Cardiac fibroblast (primary cell): ENCODE measurements around the gene KCTD2.
"Not testable (repeated sequence)": the region's sequence is repeated elsewhere in the genome, so short reads cannot be mapped to it uniquely, and the experiment has no call there.

Experiments
- DNase-seq, 2 donors: peaks; one replicate each; pipeline versions ENCODE4 v3.0.0 to v3.0.0-alpha.2; 2010; ENCODE audit warnings: low read depth in 2 of 2
- H3K4me3 ChIP-seq, 2 donors: replicated peaks in 1 of 2; 1 replicate in 1 of 2; 2 replicates in 1 of 2; pipeline ENCODE4 v1.5.1; 2011; ENCODE audit warnings: low read depth in 2 of 2, low read length in 2 of 2, mild to moderate bottlenecking in 2 of 2, moderate library complexity in 1 of 2
- CTCF ChIP-seq: IDR thresholded peaks from one replicate; pipeline ENCODE4 v1.5.1; 2011; ENCODE audit warnings: low read depth, mild to moderate bottlenecking, low read length, inconsistent platforms

KCTD2 gene

GRCh38 chr17:75020331-75021110, 26.5 kb upstream of the KCTD2 start:
- no peak for DNase-seq
- TF ChIP-seq CTCF = no peak
- H3K4me3 ChIP-seq = no peak overlapping the region

GRCh38 chr17:75024686-75025397, 22.2 kb upstream of the KCTD2 start:
- no peak for TF ChIP-seq CTCF
- DNase-seq = no peak
- no peak overlapping the region for H3K4me3 ChIP-seq

- not testable (repeated sequence) for H3K4me3 ChIP-seq, DNase-seq
These were observed 21.7 kb upstream of the KCTD2 start for GRCh38 chr17:75025398-75025734.

- H3K4me3 ChIP-seq, DNase-seq: not testable (repeated sequence)
These were observed 20.4 kb upstream of the KCTD2 start for GRCh38 chr17:75026650-75027049.

GRCh38 chr17:75030161-75030560, 16.9 kb upstream of the KCTD2 start:
- no peak for DNase-seq
- TF ChIP-seq CTCF = no peak
- no peak overlapping the region for H3K4me3 ChIP-seq

GRCh38 chr17:75031972-75032719, 14.9 kb upstream of the KCTD2 start:
- H3K4me3 ChIP-seq = peak overlapping the region; percentile 5 to 33
- peak; percentile 78 to 80 for DNase-seq
- no peak for TF ChIP-seq CTCF

- H3K4me3 ChIP-seq = peak overlapping the region; percentile 5 to 33
- peak; percentile 31 to 40 for DNase-seq
- no peak for TF ChIP-seq CTCF
These were observed 14.2 kb upstream of the KCTD2 start for GRCh38 chr17:75032720-75033280.
